ENCODE measurements around the gene PARD3.

The PARD3 gene

GRCh38 chr10:34157501-34157900, 657.6 kb downstream of the PARD3 start:
- H3K27ac ChIP-seq (ENCODE audit: low read depth, low read length): no peak overlapping the region
- H3K9me3 ChIP-seq (ENCODE audit: control insufficient read depth in 1 of 2, low read length in 2 of 2): no peaks in the 10 kb centered on the region
- no peaks in the 10 kb centered on the region for H3K4me1 ChIP-seq (ENCODE audit: control insufficient read depth in 1 of 2, insufficient read depth in 2 of 2, low read length in 2 of 2)
- no peaks in the 10 kb centered on the region for H3K27me3 ChIP-seq (ENCODE audit: control insufficient read depth in 1 of 2, insufficient read depth in 2 of 2, low read length in 2 of 2)
- no peaks in the 10 kb centered on the region for H3K36me3 ChIP-seq (ENCODE audit: control insufficient read depth in 1 of 2, insufficient read depth in 2 of 2, low read length in 2 of 2)
- no peak overlapping the region for H3K9ac ChIP-seq (ENCODE audit: low read depth in 1 of 2, low read length in 2 of 2)
- H3K4me3 ChIP-seq (ENCODE audit: low read depth in 1 of 2, low read length in 2 of 2): no peak overlapping the region

- Histone ChIP-seq H3K36me3 (ENCODE audit: control insufficient read depth in 1 of 2, insufficient read depth in 2 of 2, low read length in 2 of 2) (no peaks in the 10 kb centered on the region), H3K9me3 (ENCODE audit: control insufficient read depth in 1 of 2, low read length in 2 of 2) (no peaks in the 10 kb centered on the region), H3K4me1 (ENCODE audit: control insufficient read depth in 1 of 2, insufficient read depth in 2 of 2, low read length in 2 of 2) (no peaks in the 10 kb centered on the region), H3K27me3 (ENCODE audit: control insufficient read depth in 1 of 2, insufficient read depth in 2 of 2, low read length in 2 of 2) (no peaks in the 10 kb centered on the region), H3K9ac (ENCODE audit: low read depth in 1 of 2, low read length in 2 of 2) (no peak overlapping the region), H3K4me3 (ENCODE audit: low read depth in 1 of 2, low read length in 2 of 2) (no peak overlapping the region), H3K27ac (ENCODE audit: low read depth, low read length) (no peak overlapping the region)
Measured at GRCh38 chr10:34156781-34157425, 658.2 kb downstream of the PARD3 start.

- no peaks in the 10 kb centered on the region for H3K36me3 ChIP-seq (ENCODE audit: control insufficient read depth in 1 of 2, insufficient read depth in 2 of 2, low read length in 2 of 2)
- no peaks in the 10 kb centered on the region for H3K9me3 ChIP-seq (ENCODE audit: control insufficient read depth in 1 of 2, low read length in 2 of 2)
- no peaks in the 10 kb centered on the region for H3K4me1 ChIP-seq (ENCODE audit: control insufficient read depth in 1 of 2, insufficient read depth in 2 of 2, low read length in 2 of 2)
- no peak overlapping the region for H3K9ac ChIP-seq (ENCODE audit: low read depth in 1 of 2, low read length in 2 of 2)
- H3K27ac ChIP-seq (ENCODE audit: low read depth, low read length): no peak overlapping the region
- H3K27me3 ChIP-seq (ENCODE audit: control insufficient read depth in 1 of 2, insufficient read depth in 2 of 2, low read length in 2 of 2): no peaks in the 10 kb centered on the region
- no peak overlapping the region for H3K4me3 ChIP-seq (ENCODE audit: low read depth in 1 of 2, low read length in 2 of 2)
Measured at GRCh38 chr10:34155812-34156211, 659.3 kb downstream of the PARD3 start.

GRCh38 chr10:34154383-34154900, 660.7 kb downstream of the PARD3 start:
- no peak overlapping the region for H3K27ac ChIP-seq (ENCODE audit: low read depth, low read length)
- no peak overlapping the region for H3K9ac ChIP-seq (ENCODE audit: low read depth in 1 of 2, low read length in 2 of 2)
- no peaks in the 10 kb centered on the region for H3K36me3 ChIP-seq (ENCODE audit: control insufficient read depth in 1 of 2, insufficient read depth in 2 of 2, low read length in 2 of 2)
- H3K9me3 ChIP-seq (ENCODE audit: control insufficient read depth in 1 of 2, low read length in 2 of 2): no peaks in the 10 kb centered on the region
- H3K4me1 ChIP-seq (ENCODE audit: control insufficient read depth in 1 of 2, insufficient read depth in 2 of 2, low read length in 2 of 2): no peaks in the 10 kb centered on the region
- H3K27me3 ChIP-seq (ENCODE audit: control insufficient read depth in 1 of 2, insufficient read depth in 2 of 2, low read length in 2 of 2): no peaks in the 10 kb centered on the region
- no peak overlapping the region for H3K4me3 ChIP-seq (ENCODE audit: low read depth in 1 of 2, low read length in 2 of 2)

GRCh38 chr10:34153663-34154382, 661.3 kb downstream of the PARD3 start:
- Histone ChIP-seq H3K9ac (ENCODE audit: low read depth in 1 of 2, low read length in 2 of 2) (no peak overlapping the region), H3K9me3 (ENCODE audit: control insufficient read depth in 1 of 2, low read length in 2 of 2) (no peaks in the 10 kb centered on the region), H3K27ac (ENCODE audit: low read depth, low read length) (no peak overlapping the region), H3K4me3 (ENCODE audit: low read depth in 1 of 2, low read length in 2 of 2) (no peak overlapping the region), H3K27me3 (ENCODE audit: control insufficient read depth in 1 of 2, insufficient read depth in 2 of 2, low read length in 2 of 2) (no peaks in the 10 kb centered on the region), H3K36me3 (ENCODE audit: control insufficient read depth in 1 of 2, insufficient read depth in 2 of 2, low read length in 2 of 2) (no peaks in the 10 kb centered on the region), H3K4me1 (ENCODE audit: control insufficient read depth in 1 of 2, insufficient read depth in 2 of 2, low read length in 2 of 2) (no peaks in the 10 kb centered on the region)

DNA sequence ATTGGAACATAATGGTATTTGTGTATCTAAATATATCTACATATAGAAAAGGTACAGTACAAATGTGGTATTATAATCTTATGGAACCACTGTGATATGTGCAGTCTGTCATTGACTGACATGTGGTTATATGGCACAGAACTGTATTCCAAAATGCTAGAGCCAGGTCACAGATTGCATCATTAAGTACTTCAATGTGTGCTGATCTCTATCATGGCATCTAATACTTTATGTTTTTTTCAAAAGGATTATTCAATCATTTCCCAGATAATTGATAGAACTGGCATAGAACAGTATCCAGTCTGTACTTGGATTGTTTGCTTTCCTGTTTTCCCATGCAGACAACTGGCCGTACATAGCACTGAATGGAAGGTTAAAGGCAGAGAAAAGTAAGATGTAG, 662.7 kb downstream of the PARD3 start:
- H3K27ac ChIP-seq (ENCODE audit: low read depth, low read length): no peak overlapping the region
- H3K36me3 ChIP-seq (ENCODE audit: control insufficient read depth in 1 of 2, insufficient read depth in 2 of 2, low read length in 2 of 2): no peaks in the 10 kb centered on the region
- H3K9me3 ChIP-seq (ENCODE audit: control insufficient read depth in 1 of 2, low read length in 2 of 2): no peaks in the 10 kb centered on the region
- H3K9ac ChIP-seq (ENCODE audit: low read depth in 1 of 2, low read length in 2 of 2): no peak overlapping the region
- H3K4me1 ChIP-seq (ENCODE audit: control insufficient read depth in 1 of 2, insufficient read depth in 2 of 2, low read length in 2 of 2): no peaks in the 10 kb centered on the region
- H3K27me3 ChIP-seq (ENCODE audit: control insufficient read depth in 1 of 2, insufficient read depth in 2 of 2, low read length in 2 of 2): no peaks in the 10 kb centered on the region
- no peak overlapping the region for H3K4me3 ChIP-seq (ENCODE audit: low read depth in 1 of 2, low read length in 2 of 2)

DNA sequence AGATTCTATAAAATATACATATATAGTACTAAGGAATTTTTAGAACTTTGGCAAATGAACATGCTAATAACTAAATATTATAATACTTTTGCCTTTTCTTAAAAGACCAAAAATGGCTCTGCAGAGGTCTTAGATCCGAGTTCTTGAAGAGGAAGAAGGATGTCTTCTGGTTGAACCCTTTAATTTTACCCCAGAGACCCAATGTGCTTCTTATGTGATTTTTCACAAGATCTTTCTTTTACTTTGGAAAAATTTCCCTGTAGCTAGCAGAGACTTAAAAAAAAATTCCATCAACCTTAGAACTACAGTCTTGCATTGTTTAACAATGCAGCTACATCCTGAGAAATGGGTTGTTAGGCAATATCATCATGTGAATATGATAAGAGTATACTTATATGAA, 663.2 kb downstream of the PARD3 start:
- Histone ChIP-seq H3K36me3 (ENCODE audit: control insufficient read depth in 1 of 2, insufficient read depth in 2 of 2, low read length in 2 of 2) (no peaks in the 10 kb centered on the region), H3K27ac (ENCODE audit: low read depth, low read length) (no peak overlapping the region), H3K27me3 (ENCODE audit: control insufficient read depth in 1 of 2, insufficient read depth in 2 of 2, low read length in 2 of 2) (no peaks in the 10 kb centered on the region), H3K9ac (ENCODE audit: low read depth in 1 of 2, low read length in 2 of 2) (no peak overlapping the region), H3K9me3 (ENCODE audit: control insufficient read depth in 1 of 2, low read length in 2 of 2) (no peaks in the 10 kb centered on the region), H3K4me1 (ENCODE audit: control insufficient read depth in 1 of 2, insufficient read depth in 2 of 2, low read length in 2 of 2) (no peaks in the 10 kb centered on the region), H3K4me3 (ENCODE audit: low read depth in 1 of 2, low read length in 2 of 2) (no peak overlapping the region)

- H3K9me3 ChIP-seq (ENCODE audit: control insufficient read depth in 1 of 2, low read length in 2 of 2): no peaks in the 10 kb centered on the region
- no peaks in the 10 kb centered on the region for H3K4me1 ChIP-seq (ENCODE audit: control insufficient read depth in 1 of 2, insufficient read depth in 2 of 2, low read length in 2 of 2)
- no peak overlapping the region for H3K27ac ChIP-seq (ENCODE audit: low read depth, low read length)
- no peak overlapping the region for H3K4me3 ChIP-seq (ENCODE audit: low read depth in 1 of 2, low read length in 2 of 2)
- no peaks in the 10 kb centered on the region for H3K36me3 ChIP-seq (ENCODE audit: control insufficient read depth in 1 of 2, insufficient read depth in 2 of 2, low read length in 2 of 2)
- no peak overlapping the region for H3K9ac ChIP-seq (ENCODE audit: low read depth in 1 of 2, low read length in 2 of 2)
- no peaks in the 10 kb centered on the region for H3K27me3 ChIP-seq (ENCODE audit: control insufficient read depth in 1 of 2, insufficient read depth in 2 of 2, low read length in 2 of 2)
Measured at GRCh38 chr10:34151481-34151880, 663.6 kb downstream of the PARD3 start.

GRCh38 chr10:34150103-34150502, 665.0 kb downstream of the PARD3 start:
- no peaks in the 10 kb centered on the region for H3K27me3 ChIP-seq (ENCODE audit: control insufficient read depth in 1 of 2, insufficient read depth in 2 of 2, low read length in 2 of 2)
- no peak overlapping the region for H3K4me3 ChIP-seq (ENCODE audit: low read depth in 1 of 2, low read length in 2 of 2)
- H3K9ac ChIP-seq (ENCODE audit: low read depth in 1 of 2, low read length in 2 of 2): no peak overlapping the region
- H3K9me3 ChIP-seq (ENCODE audit: control insufficient read depth in 1 of 2, low read length in 2 of 2): no peaks in the 10 kb centered on the region
- no peaks in the 10 kb centered on the region for H3K4me1 ChIP-seq (ENCODE audit: control insufficient read depth in 1 of 2, insufficient read depth in 2 of 2, low read length in 2 of 2)
- H3K36me3 ChIP-seq (ENCODE audit: control insufficient read depth in 1 of 2, insufficient read depth in 2 of 2, low read length in 2 of 2): no peaks in the 10 kb centered on the region
- no peak overlapping the region for H3K27ac ChIP-seq (ENCODE audit: low read depth, low read length)

DNA sequence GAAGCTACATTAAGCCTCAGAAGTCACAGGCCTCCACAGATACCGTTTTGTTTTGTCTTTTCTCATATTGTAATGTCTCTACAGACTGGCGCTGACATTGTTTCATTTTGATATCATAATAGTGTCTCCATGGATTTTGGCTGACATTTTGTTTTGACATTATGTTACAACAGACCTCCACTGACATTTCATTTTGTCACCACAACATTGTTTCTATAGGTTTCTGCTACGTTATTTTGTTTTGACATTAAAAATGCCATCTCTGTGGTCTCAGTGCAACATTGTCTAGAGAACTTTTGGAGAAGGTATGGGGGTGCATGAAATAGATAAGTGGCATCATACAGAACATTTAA, 666.8 kb downstream of the PARD3 start:
- H3K4me1 ChIP-seq (ENCODE audit: control insufficient read depth in 1 of 2, insufficient read depth in 2 of 2, low read length in 2 of 2): no peaks in the 10 kb centered on the region
- H3K27me3 ChIP-seq (ENCODE audit: control insufficient read depth in 1 of 2, insufficient read depth in 2 of 2, low read length in 2 of 2): no peaks in the 10 kb centered on the region
- no peaks in the 10 kb centered on the region for H3K9me3 ChIP-seq (ENCODE audit: control insufficient read depth in 1 of 2, low read length in 2 of 2)
- no peaks in the 10 kb centered on the region for H3K36me3 ChIP-seq (ENCODE audit: control insufficient read depth in 1 of 2, insufficient read depth in 2 of 2, low read length in 2 of 2)
- no peak overlapping the region for H3K27ac ChIP-seq (ENCODE audit: low read depth, low read length)
- H3K4me3 ChIP-seq (ENCODE audit: low read depth in 1 of 2, low read length in 2 of 2): no peak overlapping the region
- no peak overlapping the region for H3K9ac ChIP-seq (ENCODE audit: low read depth in 1 of 2, low read length in 2 of 2)

Data from duodenal mucosa (tissue), 2 donors.